NT2/D1 (cell line): Measurements from ENCODE around the gene ATP13A5.

Source experiments
- DNase-seq: peaks from one replicate; pipeline ENCODE4 v3.0.0-alpha.2; 2011; ENCODE audit warnings: low read depth, low spot score
- H3K27me3 ChIP-seq: 2 replicates; pipeline ENCODE4 v1.6.0; 2011; ENCODE audit warnings: mild to moderate bottlenecking; ENCODE audit not compliant: insufficient read length, insufficient read depth
- H3K36me3 ChIP-seq: 2 replicates; pipeline ENCODE4 v1.6.1; 2011; ENCODE audit warnings: mild to moderate bottlenecking, low read length, mixed read lengths; ENCODE audit not compliant: insufficient read depth, insufficient read length
- H3K4me1 ChIP-seq: 2 replicates; pipeline ENCODE4 v1.5.1; 2011; ENCODE audit not compliant: insufficient read depth, insufficient read length
- H3K4me3 ChIP-seq: 2 replicates; pipeline ENCODE4 v1.5.1; 2011; ENCODE audit warnings: low read depth; ENCODE audit not compliant: insufficient read length
- H3K9ac ChIP-seq: 2 replicates; pipeline ENCODE4 v1.6.0; 2011; ENCODE audit warnings: low read depth; ENCODE audit not compliant: insufficient read length
- H3K9me3 ChIP-seq: 2 replicates; pipeline ENCODE4 v1.5.1; 2011; ENCODE audit warnings: mild to moderate bottlenecking, low read length; ENCODE audit not compliant: insufficient read depth
- SUZ12 ChIP-seq: IDR thresholded peaks from 2 replicates; pipeline ENCODE4 v1.6.1; 2011; ENCODE audit not compliant: insufficient read length, insufficient read depth; ENCODE audit errors: extremely low read depth
- YY1 ChIP-seq: IDR thresholded peaks from 2 replicates; pipeline ENCODE4 v1.6.1; 2011; ENCODE audit not compliant: insufficient read length, insufficient read depth
- ZNF274 ChIP-seq: IDR thresholded peaks from 2 replicates; pipeline ENCODE4 v1.6.1; 2011; ENCODE audit warnings: mild to moderate bottlenecking, low read depth, low read length

Gene ATP13A5

GRCh38 chr3:193400304-193400703 is 21.8 kb upstream of the ATP13A5 start:
- H3K36me3 ChIP-seq, result no peaks in the 10 kb centered on the region
- H3K9me3 ChIP-seq, result no peaks in the 10 kb centered on the region
- TF ChIP-seq ZNF274 (no peak), SUZ12 (no peak), YY1 (no peak)
- H3K4me3 ChIP-seq, result no peak overlapping the region
- no peak overlapping the region for H3K9ac ChIP-seq
- DNase-seq, result no peak
- no peaks in the 10 kb centered on the region for H3K27me3 ChIP-seq
- H3K4me1 ChIP-seq, result no peaks in the 10 kb centered on the region

- no peaks in the 10 kb centered on the region for H3K27me3 ChIP-seq
- TF ChIP-seq SUZ12 (no peak), YY1 (no peak), ZNF274 (no peak)
- H3K9ac ChIP-seq, result no peak overlapping the region
- no peaks in the 10 kb centered on the region for H3K36me3 ChIP-seq
- no peak overlapping the region for H3K4me3 ChIP-seq
- no peak for DNase-seq
- no peaks in the 10 kb centered on the region for H3K9me3 ChIP-seq
- H3K4me1 ChIP-seq, result peaks cover 5% of the 10 kb centered on the region
Observed at GRCh38 chr3:193396451-193397244, 18.1 kb upstream of the ATP13A5 start.

- no peaks in the 10 kb centered on the region for H3K27me3 ChIP-seq
- H3K9me3 ChIP-seq, result peaks cover 5% of the 10 kb centered on the region; the same call in 1 of the 2 replicates
- no peak for TF ChIP-seq YY1
- no peak for TF ChIP-seq ZNF274
- TF ChIP-seq SUZ12, result no peak
- peak; percentile 11 for DNase-seq
- no peak overlapping the region for H3K4me3 ChIP-seq
- no peak overlapping the region for H3K9ac ChIP-seq
- H3K36me3 ChIP-seq, result no peaks in the 10 kb centered on the region
- H3K4me1 ChIP-seq, result peaks cover 6% of the 10 kb centered on the region
Observed at GRCh38 chr3:193391902-193392301, 13.3 kb upstream of the ATP13A5 start.

GRCh38 chr3:193389335-193389734 is 10.8 kb upstream of the ATP13A5 start:
- DNase-seq, result peak; percentile 74
- Histone ChIP-seq H3K9ac (no peak overlapping the region), H3K9me3 (peaks cover 5% of the 10 kb centered on the region; the same call in 1 of the 2 replicates), H3K27me3 (no peaks in the 10 kb centered on the region), H3K4me1 (peaks cover 6% of the 10 kb centered on the region), H3K36me3 (no peaks in the 10 kb centered on the region), H3K4me3 (no peak overlapping the region)
- TF ChIP-seq YY1, result no peak
- no peak for TF ChIP-seq ZNF274
- TF ChIP-seq SUZ12, result no peak

- H3K27me3 ChIP-seq, result no peaks in the 10 kb centered on the region
- H3K36me3 ChIP-seq, result no peaks in the 10 kb centered on the region
- no peak overlapping the region for H3K4me3 ChIP-seq
- H3K9me3 ChIP-seq, result peaks cover 5% of the 10 kb centered on the region; the same call in 1 of the 2 replicates
- no peak for TF ChIP-seq SUZ12
- TF ChIP-seq YY1, result no peak
- no peak for TF ChIP-seq ZNF274
- no peak for DNase-seq
- H3K9ac ChIP-seq, result no peak overlapping the region
- H3K4me1 ChIP-seq, result peaks cover 6% of the 10 kb centered on the region
Observed at GRCh38 chr3:193388361-193388760, 9.8 kb upstream of the ATP13A5 start.

- H3K4me3 ChIP-seq, result no peak overlapping the region
- H3K36me3 ChIP-seq, result no peaks in the 10 kb centered on the region
- H3K9ac ChIP-seq, result no peak overlapping the region
- no peak for TF ChIP-seq YY1
- no peak for TF ChIP-seq ZNF274
- TF ChIP-seq SUZ12, result no peak
- peaks cover 5% of the 10 kb centered on the region; the same call in 1 of the 2 replicates for H3K9me3 ChIP-seq
- no peak for DNase-seq
- H3K4me1 ChIP-seq, result peaks cover 6% of the 10 kb centered on the region
- H3K27me3 ChIP-seq, result no peaks in the 10 kb centered on the region
Observed at GRCh38 chr3:193387596-193387995, 9.0 kb upstream of the ATP13A5 start.

- Histone ChIP-seq H3K9me3 (no peaks in the 10 kb centered on the region), H3K27me3 (no peaks in the 10 kb centered on the region), H3K4me3 (no peak overlapping the region), H3K36me3 (no peaks in the 10 kb centered on the region), H3K4me1 (no peaks in the 10 kb centered on the region), H3K9ac (no peak overlapping the region)
- DNase-seq, result no peak
- TF ChIP-seq YY1 (no peak), SUZ12 (no peak), ZNF274 (no peak)
Observed at GRCh38 chr3:193377591-193377990, 962 bp downstream of the ATP13A5 start.
